Endothelial cell of umbilical vein (primary cell): ENCODE results near the gene REL. TPM values are rescaled to one million over a fixed set of nuclear protein-coding genes. Genes with fewer than 3 reads are reported as not detected.
"Not testable (repeated sequence)": the region's sequence is repeated elsewhere in the genome, so short reads cannot be mapped to it uniquely, and the experiment has no call there.

Experiments
- BruUV-seq: library from RNA; stranded (reverse); fragments of 400-500 nt; replicated peaks from 2 replicates; lab custom pipeline; 2021; lab: Mats Ljungman, UMichigan
- CTCF ChIA-PET: fragments of 300-600, 350-600 bp; sonication (Branson Sonifier 250); formaldehyde crosslinking; loops from one replicate; lab custom pipeline; 2021; ENCODE audit warnings: antibody characterized with exemption, inconsistent platforms; lab: Charles Lee
- POLR2A ChIA-PET: fragments of 300-600, 350-600 bp; sonication (Branson Sonifier 250); formaldehyde crosslinking; loops from one replicate; lab custom pipeline; 2021; ENCODE audit warnings: antibody characterized with exemption, inconsistent platforms; lab: Charles Lee
- DNase-seq: peaks from one replicate; pipeline ENCODE4 v3.0.0-alpha.2; 2011; ENCODE audit warnings: low read depth, low spot score
- FAIRE-seq: peaks from 2 replicates; lab custom pipeline; 2011; peaks lifted over from hg19 to GRCh38; lab: Jason Lieb, UNC
- H2AFZ ChIP-seq: 2 replicates; pipeline ENCODE4 v1.6.0; 2012; ENCODE audit warnings: low read depth, low read length, control low read depth, inconsistent platforms
- H3K27ac ChIP-seq: 2 replicates; pipeline ENCODE4 v1.5.1; 2011; ENCODE audit warnings: low read depth, mild to moderate bottlenecking, control low read depth, low read length, moderate library complexity; ENCODE audit not compliant: insufficient read depth
- H3K27me3 ChIP-seq, 2 experiments: 2 replicates each; pipeline versions ENCODE4 v1.6.0 to v1.6.1; 2011; ENCODE audit warnings: low read length in 2 of 2, mixed read lengths in 1 of 2; ENCODE audit not compliant: control insufficient read depth in 2 of 2, insufficient read depth in 2 of 2
- H3K36me3 ChIP-seq, 2 experiments: 2 replicates in 1 of 2; 3 replicates in 1 of 2; pipeline ENCODE4 v1.5.1; 2011; ENCODE audit warnings: low read length in 2 of 2, mild to moderate bottlenecking in 1 of 2, moderate library complexity in 1 of 2; ENCODE audit not compliant: control insufficient read depth in 2 of 2, insufficient read depth in 2 of 2; ENCODE audit errors: extremely low read depth in 1 of 2
- H3K4me1 ChIP-seq: 3 replicates; pipeline ENCODE4 v1.5.1; 2011; ENCODE audit warnings: mild to moderate bottlenecking, low read length; ENCODE audit not compliant: control insufficient read depth, insufficient read depth; ENCODE audit errors: extremely low read depth
- H3K4me2 ChIP-seq: 2 replicates; pipeline ENCODE4 v1.6.1; 2011; ENCODE audit warnings: low read length, control low read depth, mixed read lengths; ENCODE audit not compliant: insufficient read depth
- H3K4me3 ChIP-seq, 3 experiments: fragments of 200-600 bp in 1 of 3; sonication (generic), shearing (Covaris generic) in 1 of 3; replicated peaks in 1 of 3; 2 replicates each; pipeline ENCODE4 v1.5.1; 2011 to 2016; ENCODE audit warnings: control low read depth in 3 of 3, low read length in 3 of 3, mild to moderate bottlenecking in 2 of 3, inconsistent platforms in 1 of 3, low read depth in 1 of 3, moderate library complexity in 1 of 3; ENCODE audit not compliant: insufficient read depth in 1 of 3
- H3K79me2 ChIP-seq: 2 replicates; pipeline ENCODE4 v1.6.0; 2012; ENCODE audit warnings: low read length, inconsistent platforms; ENCODE audit not compliant: control insufficient read depth, insufficient read depth
- H3K9ac ChIP-seq: replicated peaks from 2 replicates; pipeline ENCODE3; 2011; ENCODE audit warnings: low read length, control low read depth; ENCODE audit not compliant: insufficient read depth; ENCODE audit errors: extremely low read depth
- H3K9me1 ChIP-seq: replicated peaks from 3 replicates; pipeline ENCODE4 v1.6.0; 2011; ENCODE audit warnings: mild to moderate bottlenecking, low read length; ENCODE audit not compliant: control insufficient read depth, insufficient read depth; ENCODE audit errors: extremely low read depth
- H3K9me3 ChIP-seq: replicated peaks from 2 replicates; pipeline ENCODE4 v1.5.1; 2012; ENCODE audit warnings: low read length, inconsistent platforms; ENCODE audit not compliant: control insufficient read depth, insufficient read depth
- H4K20me1 ChIP-seq: replicated peaks from 2 replicates; pipeline ENCODE3; 2011; ENCODE audit warnings: mild to moderate bottlenecking, low read length; ENCODE audit not compliant: control insufficient read depth, insufficient read depth; ENCODE audit errors: extremely low read depth
- CTCF ChIP-seq, 2 donors: IDR thresholded peaks; 1 replicate in 1 of 2; 2 replicates in 1 of 2; pipeline ENCODE4 v1.5.1; 2011; ENCODE audit warnings: low read length in 2 of 2, mild to moderate bottlenecking in 2 of 2, moderate library complexity in 2 of 2, control low read depth in 1 of 2, inconsistent platforms in 1 of 2, low read depth in 1 of 2; ENCODE audit not compliant: insufficient read depth in 1 of 2; ENCODE audit errors: extremely low read depth in 1 of 2
- EZH2 ChIP-seq: IDR thresholded peaks from 2 replicates; pipeline ENCODE4 v1.6.1; 2012; ENCODE audit warnings: borderline replicate concordance, low read depth, mild to moderate bottlenecking, moderate library complexity, low read length, inconsistent platforms; ENCODE audit not compliant: severe bottlenecking
- FOS ChIP-seq: IDR thresholded peaks from 2 replicates; pipeline ENCODE4 v1.6.1; 2011; ENCODE audit warnings: mild to moderate bottlenecking, low read length, moderate library complexity, borderline replicate concordance; ENCODE audit not compliant: insufficient read depth
- GATA2 ChIP-seq: IDR thresholded peaks from 2 replicates; pipeline ENCODE4 v1.7.0; 2011; ENCODE audit warnings: low read depth, mild to moderate bottlenecking, moderate library complexity, mixed read lengths, low read length; ENCODE audit not compliant: insufficient read length, insufficient read depth
- JUN ChIP-seq: IDR thresholded peaks from 2 replicates; pipeline ENCODE4 v1.6.1; 2011; ENCODE audit warnings: borderline replicate concordance, low read depth; ENCODE audit not compliant: insufficient read length, insufficient read depth
- MAX ChIP-seq: IDR thresholded peaks from 2 replicates; pipeline ENCODE4 v1.6.1; 2011; ENCODE audit not compliant: insufficient read depth, insufficient read length
- MYC ChIP-seq: IDR thresholded peaks from one replicate; pipeline ENCODE4 v1.6.1; 2011; ENCODE audit warnings: mild to moderate bottlenecking, low read depth, low read length
- POLR2A ChIP-seq: IDR thresholded peaks from 2 replicates; pipeline ENCODE4 v1.6.1; 2012; ENCODE audit warnings: low read depth, mild to moderate bottlenecking, control low read depth, low read length
- POLR2AphosphoS5 ChIP-seq: IDR thresholded peaks from 2 replicates; pipeline ENCODE4 v1.6.1; 2012; ENCODE audit warnings: low read depth, mild to moderate bottlenecking, control low read depth, low read length, moderate library complexity; ENCODE audit not compliant: insufficient read depth
- dilution Hi-C: fragments of 300-500 bp; cut with MboI; formaldehyde crosslinking; loops from one replicate; pipeline ENCODE4 v1.15.0; 2019; ENCODE audit warnings: low sequenced_read_pairs; ENCODE audit not compliant: extremely low pct_ligation_motif_present
- intact Hi-C: fragments of 100-400 bp; cut with micrococcal nuclease; formaldehyde crosslinking; loops from one replicate; pipeline ENCODE4 v1.10.0; 2022
- polyA plus RNA-seq, 4 experiments: library from polyadenylated mRNA; depleted of rRNA in 3 of 4; stranded (reverse) in 3 of 4; unstranded in 1 of 4; fragments of >200 nt; gene quantifications; 2 replicates each; pipeline versions ENCODE4 v1.2.1 to v1.2.3, GENCODE V29; 2011 to 2012; ENCODE audit warnings: missing spikeins in 1 of 4
- total RNA-seq: library from RNA; stranded (reverse); gene quantifications from 2 replicates; pipeline ENCODE4 v1.2.3, GENCODE V29; 2021

Gene REL
- total and polyA plus RNA-seq, 2 donors (not counting 3 experiments of a cell fraction or from before 2014, with no cell fraction given) = 3.5 to 12.8 TPM

GRCh38 chr2:60899892-60900249 is 18.5 kb downstream of the REL start:
- dilution Hi-C loops = no loop called here
- CTCF ChIA-PET = no interaction called here
- FAIRE-seq = no peak
- Histone ChIP-seq H3K9me1 (no peaks in the 10 kb centered on the region), H3K9ac (no peak overlapping the region), H2AFZ (no peak overlapping the region), H3K27ac (no peak overlapping the region), H3K27me3 (no peaks in the 10 kb centered on the region), H3K4me3 (no peak overlapping the region), H4K20me1 (no peaks in the 10 kb centered on the region), H3K4me2 (no peak overlapping the region), H3K79me2 (no peaks in the 10 kb centered on the region), H3K9me3 (no peaks in the 10 kb centered on the region), H3K36me3 (peaks cover 0 to 8% of the 10 kb centered on the region in 2 experiments), H3K4me1 (no peaks in the 10 kb centered on the region)
- BruUV-seq = no TSS peak
- POLR2A ChIA-PET = no interaction called here
- TF ChIP-seq GATA2 = no peak
- no peak for TF ChIP-seq FOS
- no peak for TF ChIP-seq CTCF (IDR thresholded peaks at IDR 0.05; ENCODE audit: extremely low read depth in 1 of 2, insufficient read depth in 1 of 2, low read depth in 1 of 2, low read length in 2 of 2)
- no peak for TF ChIP-seq MYC
- TF ChIP-seq POLR2A = no peak
- TF ChIP-seq POLR2AphosphoS5 = no peak
- no peak for TF ChIP-seq MAX
- no peak for TF ChIP-seq JUN
- TF ChIP-seq EZH2 = no peak
- no peak for DNase-seq
- intact Hi-C loops = no loop called here

GRCh38 chr2:60901296-60901695 is 19.9 kb downstream of the REL start:
- H3K4me3 ChIP-seq, POLR2A ChIA-PET, DNase-seq, H3K9me1 ChIP-seq, H3K4me2 ChIP-seq, H3K9me3 ChIP-seq, H3K4me1 ChIP-seq, dilution Hi-C loops, H2AFZ ChIP-seq, H3K27me3 ChIP-seq, H3K79me2 ChIP-seq, BruUV-seq, H4K20me1 ChIP-seq, H3K9ac ChIP-seq, intact Hi-C loops, H3K27ac ChIP-seq, FAIRE-seq: not testable (repeated sequence)
- H3K36me3 ChIP-seq = peaks cover 0 to 10% of the 10 kb centered on the region in 2 experiments
- CTCF ChIA-PET = interaction anchor here (0.9 to 1.9 kb wide), 2 partner anchors 97 to 98 kb away, joined by 4 to 10 read pairs; no protein-coding TSS in a partner anchor

GRCh38 chr2:60905867-60906266 is 24.5 kb downstream of the REL start:
- H3K79me2 ChIP-seq, H3K9me1 ChIP-seq, H3K27ac ChIP-seq, H3K27me3 ChIP-seq, H3K9me3 ChIP-seq, H3K4me3 ChIP-seq, H3K36me3 ChIP-seq, FAIRE-seq, BruUV-seq, DNase-seq, H3K9ac ChIP-seq, intact Hi-C loops, H3K4me1 ChIP-seq, POLR2A ChIA-PET, H3K4me2 ChIP-seq, H2AFZ ChIP-seq, H4K20me1 ChIP-seq, dilution Hi-C loops: not testable (repeated sequence)
- CTCF ChIA-PET = interaction anchor here (0.7 kb wide), 1 partner anchor 93 kb away, joined by 5 read pairs; no protein-coding TSS in a partner anchor
